GM12801 (cell line): ENCODE measurements around the gene SUCO.

ENCODE experiments used
- TF ChIP-seq, protein P1 (sequence below): IDR thresholded peaks from one replicate; pipeline ENCODE4 v1.5.1; 2011; ENCODE audit warnings: control low read depth; ENCODE audit not compliant: insufficient read length; ENCODE audit errors: extremely low read depth

The SUCO gene, protein sequence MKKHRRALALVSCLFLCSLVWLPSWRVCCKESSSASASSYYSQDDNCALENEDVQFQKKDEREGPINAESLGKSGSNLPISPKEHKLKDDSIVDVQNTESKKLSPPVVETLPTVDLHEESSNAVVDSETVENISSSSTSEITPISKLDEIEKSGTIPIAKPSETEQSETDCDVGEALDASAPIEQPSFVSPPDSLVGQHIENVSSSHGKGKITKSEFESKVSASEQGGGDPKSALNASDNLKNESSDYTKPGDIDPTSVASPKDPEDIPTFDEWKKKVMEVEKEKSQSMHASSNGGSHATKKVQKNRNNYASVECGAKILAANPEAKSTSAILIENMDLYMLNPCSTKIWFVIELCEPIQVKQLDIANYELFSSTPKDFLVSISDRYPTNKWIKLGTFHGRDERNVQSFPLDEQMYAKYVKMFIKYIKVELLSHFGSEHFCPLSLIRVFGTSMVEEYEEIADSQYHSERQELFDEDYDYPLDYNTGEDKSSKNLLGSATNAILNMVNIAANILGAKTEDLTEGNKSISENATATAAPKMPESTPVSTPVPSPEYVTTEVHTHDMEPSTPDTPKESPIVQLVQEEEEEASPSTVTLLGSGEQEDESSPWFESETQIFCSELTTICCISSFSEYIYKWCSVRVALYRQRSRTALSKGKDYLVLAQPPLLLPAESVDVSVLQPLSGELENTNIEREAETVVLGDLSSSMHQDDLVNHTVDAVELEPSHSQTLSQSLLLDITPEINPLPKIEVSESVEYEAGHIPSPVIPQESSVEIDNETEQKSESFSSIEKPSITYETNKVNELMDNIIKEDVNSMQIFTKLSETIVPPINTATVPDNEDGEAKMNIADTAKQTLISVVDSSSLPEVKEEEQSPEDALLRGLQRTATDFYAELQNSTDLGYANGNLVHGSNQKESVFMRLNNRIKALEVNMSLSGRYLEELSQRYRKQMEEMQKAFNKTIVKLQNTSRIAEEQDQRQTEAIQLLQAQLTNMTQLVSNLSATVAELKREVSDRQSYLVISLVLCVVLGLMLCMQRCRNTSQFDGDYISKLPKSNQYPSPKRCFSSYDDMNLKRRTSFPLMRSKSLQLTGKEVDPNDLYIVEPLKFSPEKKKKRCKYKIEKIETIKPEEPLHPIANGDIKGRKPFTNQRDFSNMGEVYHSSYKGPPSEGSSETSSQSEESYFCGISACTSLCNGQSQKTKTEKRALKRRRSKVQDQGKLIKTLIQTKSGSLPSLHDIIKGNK (N-terminal part only)

DNA sequence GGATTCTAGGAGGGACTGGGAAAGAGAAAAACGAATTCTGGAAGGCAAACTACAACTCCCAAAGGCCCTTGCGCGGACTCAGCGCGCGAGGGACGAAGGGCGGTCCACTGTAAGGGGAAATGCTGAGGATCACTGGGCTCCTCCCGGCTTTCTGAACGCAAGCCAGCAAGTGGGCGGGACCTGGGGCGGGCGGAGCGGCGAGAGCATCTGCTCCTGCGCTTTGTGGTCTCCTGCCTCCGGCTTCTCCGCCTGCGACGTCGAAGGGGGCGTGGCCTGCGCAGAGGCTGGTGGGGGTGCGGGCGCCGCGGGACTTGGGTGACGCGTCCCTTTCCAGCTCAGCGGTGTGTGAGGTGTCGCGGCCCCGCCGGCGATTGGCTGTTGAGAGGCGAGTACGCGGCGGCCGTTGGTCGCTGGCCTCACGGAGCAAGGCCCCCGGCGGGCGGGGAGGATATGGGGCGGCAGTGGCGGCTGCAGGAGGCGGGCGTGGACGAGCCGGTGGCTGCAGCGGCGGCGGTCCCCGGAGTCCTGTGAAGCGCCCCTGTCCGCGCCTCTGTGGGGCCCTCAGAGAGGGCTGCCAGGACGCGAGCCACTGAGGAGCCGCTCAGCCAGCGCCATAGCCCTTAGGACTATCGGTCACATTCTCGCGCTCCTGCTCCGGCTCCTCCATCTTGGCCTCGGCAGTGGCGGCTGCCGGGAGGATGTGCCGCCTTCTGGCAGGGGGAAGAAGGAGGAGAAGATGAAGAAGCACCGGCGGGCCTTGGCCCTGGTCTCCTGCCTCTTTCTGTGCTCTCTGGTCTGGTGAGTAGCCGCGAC is at the start of gene SUCO:
Gene SUCO, plus strand, starts transcription at position 451 of the 813 bp plus-strand sequence. Its CDS starts 286 bp downstream, at position 737.
- TF ChIP-seq, protein P1, sequence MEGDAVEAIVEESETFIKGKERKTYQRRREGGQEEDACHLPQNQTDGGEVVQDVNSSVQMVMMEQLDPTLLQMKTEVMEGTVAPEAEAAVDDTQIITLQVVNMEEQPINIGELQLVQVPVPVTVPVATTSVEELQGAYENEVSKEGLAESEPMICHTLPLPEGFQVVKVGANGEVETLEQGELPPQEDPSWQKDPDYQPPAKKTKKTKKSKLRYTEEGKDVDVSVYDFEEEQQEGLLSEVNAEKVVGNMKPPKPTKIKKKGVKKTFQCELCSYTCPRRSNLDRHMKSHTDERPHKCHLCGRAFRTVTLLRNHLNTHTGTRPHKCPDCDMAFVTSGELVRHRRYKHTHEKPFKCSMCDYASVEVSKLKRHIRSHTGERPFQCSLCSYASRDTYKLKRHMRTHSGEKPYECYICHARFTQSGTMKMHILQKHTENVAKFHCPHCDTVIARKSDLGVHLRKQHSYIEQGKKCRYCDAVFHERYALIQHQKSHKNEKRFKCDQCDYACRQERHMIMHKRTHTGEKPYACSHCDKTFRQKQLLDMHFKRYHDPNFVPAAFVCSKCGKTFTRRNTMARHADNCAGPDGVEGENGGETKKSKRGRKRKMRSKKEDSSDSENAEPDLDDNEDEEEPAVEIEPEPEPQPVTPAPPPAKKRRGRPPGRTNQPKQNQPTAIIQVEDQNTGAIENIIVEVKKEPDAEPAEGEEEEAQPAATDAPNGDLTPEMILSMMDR, result no peak

DNA sequence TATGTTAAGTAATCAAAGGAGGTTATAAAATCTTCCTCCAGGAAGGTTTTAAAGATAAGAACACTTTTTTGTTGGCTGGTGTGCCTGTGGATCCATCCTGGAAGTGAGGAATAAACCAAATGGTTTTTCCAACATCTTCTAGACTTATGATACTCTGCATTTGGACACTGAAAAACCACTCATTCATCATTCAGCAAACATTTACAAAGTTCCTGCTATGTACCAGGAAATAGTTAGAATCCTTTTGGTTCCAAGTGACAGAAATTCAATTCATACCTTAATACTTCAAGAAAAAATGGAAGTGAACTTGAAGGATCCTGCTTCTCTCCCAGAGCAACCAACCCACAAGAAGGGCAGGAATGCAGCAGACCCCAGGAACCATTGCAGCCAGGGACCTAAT is 49.5 kb upstream of the SUCO start:
- TF ChIP-seq, protein P1, result no peak

DNA sequence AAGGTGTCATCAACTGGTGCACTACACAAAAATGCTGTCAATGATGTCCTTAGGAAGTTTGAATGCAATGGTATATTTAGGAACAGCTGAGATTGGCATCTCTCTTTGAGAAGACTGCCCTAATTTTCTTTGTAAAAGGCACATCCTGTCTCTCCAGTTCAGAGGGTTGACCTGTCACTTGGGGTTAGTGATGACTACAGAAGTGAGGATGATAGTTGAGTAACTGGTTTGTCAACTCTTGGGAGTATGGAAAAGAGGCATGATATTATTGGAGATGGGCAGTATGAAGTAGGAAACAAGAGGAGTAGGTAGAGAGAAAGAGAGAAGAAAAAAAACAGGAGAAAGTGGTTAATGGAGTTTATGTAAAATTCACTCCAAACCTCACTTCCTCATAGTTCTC is 48.7 kb upstream of the SUCO start:
- TF ChIP-seq, protein P1, result no peak

DNA sequence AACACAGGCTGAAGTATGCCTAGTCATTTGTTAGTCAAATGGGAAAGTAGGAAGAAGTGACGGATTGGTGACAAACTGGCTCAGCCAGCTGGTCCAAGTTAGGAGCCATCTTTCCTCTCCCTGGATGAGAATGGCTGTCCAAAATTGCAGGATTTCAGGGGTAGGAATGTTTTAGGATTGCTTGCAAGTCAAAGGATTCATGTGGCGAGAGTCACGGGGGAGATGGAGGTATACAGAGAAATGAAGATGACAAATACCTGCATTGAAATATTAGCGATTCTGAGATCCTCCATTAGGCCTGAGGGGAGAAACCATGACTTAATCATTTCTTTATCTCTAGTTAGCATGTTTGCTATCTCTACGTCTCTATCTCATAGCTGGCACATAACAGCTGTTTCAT is 47.3 kb upstream of the SUCO start:
- TF ChIP-seq, protein P1, result no peak

DNA sequence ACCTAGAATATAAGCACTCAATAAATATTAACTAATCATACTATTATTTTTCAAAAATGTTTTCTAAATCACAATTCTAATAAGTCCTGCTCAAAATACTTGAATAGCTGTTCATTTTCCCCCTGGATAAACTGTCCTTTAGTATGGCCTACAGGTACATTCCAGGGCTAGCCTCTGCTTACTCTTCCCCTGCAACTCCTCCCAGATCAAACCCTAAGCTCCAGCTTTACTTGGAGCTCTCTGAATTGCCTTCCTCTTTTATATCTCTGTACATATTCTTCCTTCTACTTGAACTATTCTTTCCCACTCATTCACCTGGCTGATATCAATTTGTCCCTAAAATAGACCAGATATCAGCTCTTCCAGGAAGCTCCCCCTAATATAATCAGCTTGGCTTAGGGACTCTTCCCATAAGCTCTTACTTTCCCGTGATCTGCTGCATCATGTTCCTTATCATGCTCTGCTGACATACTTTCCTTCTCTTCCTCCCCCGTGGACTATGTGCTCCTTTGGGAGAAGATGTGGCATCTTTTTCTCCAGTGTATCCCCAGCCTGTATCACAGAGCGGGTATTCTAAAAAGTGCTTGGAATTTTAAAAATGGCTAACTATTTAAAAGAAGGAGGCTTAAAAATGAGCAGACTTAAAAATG is 46.0 kb upstream of the SUCO start:
- TF ChIP-seq, protein P1, result no peak

DNA sequence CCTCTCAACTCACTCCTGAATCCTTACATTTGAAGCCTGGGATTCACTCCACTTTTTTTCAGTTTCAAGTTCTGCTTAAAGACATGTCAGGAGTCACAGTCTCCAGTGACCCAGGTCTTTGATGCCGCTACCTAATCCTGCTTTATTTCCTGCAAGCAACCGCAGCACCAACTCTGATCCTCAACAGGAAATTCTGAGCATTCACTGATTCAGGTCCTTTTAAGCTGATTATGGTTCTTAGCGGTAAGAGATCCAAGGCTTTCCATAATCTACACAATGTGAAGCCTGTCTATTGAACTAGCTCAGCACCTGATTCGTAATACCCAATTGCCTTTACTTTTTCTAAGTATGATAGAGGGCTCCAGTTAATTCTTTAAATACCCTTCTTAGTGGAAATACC is 45.4 kb upstream of the SUCO start:
- TF ChIP-seq, protein P1, result no peak
